GM19395 (cell line): ENCODE measurements around the gene SLIT1.
"Not testable (repeated sequence)": the region's sequence is repeated elsewhere in the genome, so short reads cannot be mapped to it uniquely, and the experiment has no call there.

Experiments
- ATAC-seq: cut with Tn5 transposase; IDR thresholded peaks from one replicate; pipeline ENCODE4 v1.9.1; 2021; ENCODE audit warnings: mild to moderate bottlenecking, moderate library complexity; ENCODE audit not compliant: unreplicated experiment

Gene SLIT1

GRCh38 chr10:97048649-97049427, 136.9 kb downstream of the SLIT1 start:
- ATAC-seq = no peak

GRCh38 chr10:97047788-97048187, 138.0 kb downstream of the SLIT1 start:
- no peak for ATAC-seq

DNA sequence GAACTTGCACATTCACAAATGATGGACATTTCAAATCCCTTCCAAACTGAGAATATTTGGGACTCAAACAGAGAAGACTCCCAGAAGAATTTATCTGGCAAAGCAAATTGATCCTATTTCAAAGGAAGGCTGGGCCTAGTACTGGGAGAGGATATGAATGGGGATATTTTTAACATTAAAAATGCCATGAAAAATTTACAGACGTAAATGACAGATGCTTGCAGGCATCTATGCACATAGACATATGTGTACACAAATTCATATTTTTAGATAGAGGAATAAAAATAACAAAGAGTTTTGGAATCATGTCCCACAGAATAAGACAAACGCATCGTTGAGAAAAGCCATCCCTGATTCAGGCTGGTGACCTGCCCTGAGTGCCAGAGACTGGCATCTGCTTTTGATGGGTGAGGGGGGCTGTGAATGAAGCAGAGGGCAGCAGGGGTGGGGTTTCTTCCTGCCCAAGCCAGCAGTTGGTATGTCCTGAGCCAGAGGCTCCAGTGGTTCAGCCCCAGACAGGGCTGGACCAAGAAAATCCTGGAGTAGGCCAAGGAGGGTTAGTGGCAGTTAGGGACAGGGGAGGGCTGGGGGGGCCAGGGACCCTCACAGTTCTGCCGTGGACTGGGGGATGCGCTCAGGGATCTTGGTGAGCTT, 138.5 kb downstream of the SLIT1 start:
- no peak for ATAC-seq

GRCh38 chr10:97046456-97047082, 139.2 kb downstream of the SLIT1 start:
- ATAC-seq = no peak

DNA sequence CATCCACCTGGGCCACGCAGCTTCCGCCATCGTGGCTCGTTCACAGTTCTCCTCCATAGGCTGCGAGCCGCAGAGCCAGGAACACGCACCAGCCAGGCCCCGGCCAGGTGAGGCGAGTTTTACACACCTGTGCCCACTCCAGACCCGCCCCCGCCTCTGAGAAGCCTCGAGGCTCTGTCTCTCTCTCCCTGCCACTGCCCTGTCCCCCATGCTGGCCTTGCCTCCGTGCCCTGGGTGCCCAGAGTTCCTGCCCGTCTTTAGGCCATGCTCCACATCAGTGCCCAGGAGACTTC, 142.2 kb downstream of the SLIT1 start:
- no peak for ATAC-seq

GRCh38 chr10:97042716-97043562, 142.8 kb downstream of the SLIT1 start:
- ATAC-seq = no peak

- no peak for ATAC-seq
Measured at GRCh38 chr10:97042081-97042480, 143.7 kb downstream of the SLIT1 start.

- ATAC-seq = no peak
Measured at GRCh38 chr10:97040706-97041105, 145.1 kb downstream of the SLIT1 start.

DNA sequence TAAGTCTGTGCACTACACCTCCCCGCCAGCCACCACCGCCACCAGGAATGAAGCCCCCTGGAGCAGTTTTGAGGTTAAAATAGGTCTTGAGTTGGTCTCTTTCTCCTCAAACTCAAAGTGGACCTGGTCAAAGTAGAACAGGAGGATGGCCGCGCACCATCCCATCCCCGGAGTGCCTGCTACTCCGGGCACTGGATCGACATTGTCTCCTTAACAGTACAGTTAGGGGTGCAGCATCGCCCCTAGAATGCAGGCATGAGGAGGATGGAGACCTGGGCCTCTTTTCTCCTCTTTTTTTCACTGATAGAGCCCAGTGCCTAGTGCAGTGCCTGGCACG, 145.5 kb downstream of the SLIT1 start:
- no peak for ATAC-seq

DNA sequence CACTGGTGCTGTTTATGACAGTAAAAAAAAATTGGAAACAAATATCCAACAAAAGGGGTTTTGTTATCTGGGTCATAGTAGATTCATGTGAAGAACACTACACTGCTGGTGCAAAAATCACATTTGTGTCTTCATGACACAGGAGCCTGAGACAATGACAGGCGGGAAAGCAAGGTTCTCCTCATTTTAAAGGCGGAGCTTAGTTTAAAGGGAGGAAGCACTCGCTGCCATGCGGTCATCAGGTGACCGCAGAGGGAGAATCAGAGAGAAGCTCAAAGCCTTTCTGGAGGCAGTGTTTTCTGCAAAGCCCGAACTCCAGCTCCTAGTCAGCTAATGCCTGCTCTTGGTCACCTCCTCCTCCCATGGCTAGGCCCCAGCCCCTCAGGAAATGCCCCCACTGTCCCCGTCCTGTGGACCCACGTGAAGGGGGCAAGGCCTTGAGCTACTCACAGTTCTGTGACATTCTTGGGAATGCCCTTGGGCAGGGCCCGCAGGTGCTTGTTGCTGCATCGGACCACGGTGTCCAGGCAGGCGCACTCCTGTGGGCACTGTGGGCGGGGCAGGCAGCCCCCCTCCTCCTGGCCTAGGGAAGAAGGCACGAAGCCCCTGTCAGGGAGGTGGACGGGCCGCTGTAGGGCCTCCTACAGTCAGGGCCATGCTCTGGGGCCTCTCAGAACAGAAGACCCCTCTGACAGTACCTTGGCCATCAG, 146.1 kb downstream of the SLIT1 start:
- ATAC-seq = no peak

DNA sequence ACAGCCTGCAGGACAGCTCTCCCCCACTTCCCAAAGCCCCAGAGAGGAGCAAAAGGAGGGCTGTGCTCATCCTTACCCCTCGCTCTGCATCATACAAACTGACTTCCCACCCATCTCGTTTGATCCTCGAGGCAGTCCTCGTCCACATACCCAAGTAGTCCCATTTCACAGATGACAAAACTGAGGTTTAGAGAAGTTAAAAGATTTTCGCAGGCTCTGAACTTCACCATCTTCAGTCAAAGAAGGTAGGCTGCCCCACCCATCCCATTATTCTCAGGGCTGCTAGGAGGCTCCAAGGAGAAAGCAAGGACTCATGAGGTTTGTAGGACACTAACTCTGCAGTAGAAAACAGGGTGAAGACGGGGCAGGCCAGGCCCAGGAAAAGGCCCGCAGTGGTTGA, 147.1 kb downstream of the SLIT1 start:
- ATAC-seq = no peak

GRCh38 chr10:97037365-97038361, 148.1 kb downstream of the SLIT1 start:
- ATAC-seq = peak; percentile 87

DNA sequence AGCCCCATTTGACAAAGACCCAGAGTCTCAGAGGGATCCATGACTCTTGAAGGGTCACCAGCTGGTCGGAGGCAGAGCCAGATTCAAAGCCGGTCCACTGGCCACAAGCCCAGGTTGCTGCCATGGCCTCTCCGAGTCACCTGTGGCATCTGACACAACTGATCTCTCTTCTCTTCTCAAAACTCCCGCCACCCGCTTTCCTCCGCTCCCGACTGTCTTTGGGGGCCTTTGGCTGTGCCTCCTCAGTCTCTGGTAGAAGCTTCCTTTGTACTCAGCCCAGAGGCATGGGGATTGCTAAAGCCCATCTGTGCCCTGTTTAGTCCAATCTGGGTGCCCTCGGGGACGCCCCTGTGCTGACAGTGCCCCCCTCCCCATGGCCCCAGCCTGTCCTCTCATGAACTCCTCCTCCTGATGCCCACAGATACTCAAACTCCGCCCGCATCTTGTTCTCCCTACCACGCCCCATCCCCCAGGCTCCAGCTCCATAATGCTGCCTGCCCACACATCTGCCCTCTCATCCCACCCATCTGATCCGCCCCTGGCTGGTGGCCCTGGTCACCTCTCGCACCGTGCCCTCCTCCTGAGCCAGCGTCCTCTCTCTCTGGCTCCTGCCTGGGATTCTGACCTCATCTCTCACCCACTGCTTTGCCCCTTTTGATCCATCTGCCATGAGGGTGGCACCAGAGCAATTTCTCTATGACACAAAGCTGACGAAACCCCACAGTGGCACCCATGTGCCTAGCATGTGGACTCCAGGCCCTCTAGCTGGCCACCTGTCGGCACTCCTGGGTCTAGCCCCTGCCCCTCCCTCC, 150.6 kb downstream of the SLIT1 start:
- no peak for ATAC-seq

DNA sequence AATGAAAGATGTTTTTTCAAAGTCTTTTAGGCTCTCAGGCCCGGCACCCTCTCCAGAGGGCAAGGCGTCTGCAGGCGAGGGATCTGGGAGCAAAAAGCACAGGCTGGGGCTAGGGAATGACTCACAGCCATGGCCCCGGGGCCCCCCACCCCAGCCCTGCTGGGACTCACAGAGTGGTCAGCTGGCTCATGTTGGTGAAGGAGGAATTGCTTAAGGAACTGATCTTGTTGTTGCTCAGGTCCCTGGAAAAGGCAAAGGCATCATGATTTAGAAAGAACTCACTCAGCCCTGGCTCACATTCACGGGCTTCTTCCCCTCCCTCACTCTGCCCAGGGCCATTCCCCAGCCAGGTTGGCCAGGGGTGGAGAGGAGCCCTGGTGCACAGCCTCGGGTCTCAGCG, 151.5 kb downstream of the SLIT1 start:
- ATAC-seq = no peak

GRCh38 chr10:97033841-97034240, 151.9 kb downstream of the SLIT1 start:
- not testable (repeated sequence) for ATAC-seq

GRCh38 chr10:97032624-97033023, 153.1 kb downstream of the SLIT1 start:
- no peak for ATAC-seq

- no peak for ATAC-seq
Measured at GRCh38 chr10:97031459-97031858, 154.3 kb downstream of the SLIT1 start.

DNA sequence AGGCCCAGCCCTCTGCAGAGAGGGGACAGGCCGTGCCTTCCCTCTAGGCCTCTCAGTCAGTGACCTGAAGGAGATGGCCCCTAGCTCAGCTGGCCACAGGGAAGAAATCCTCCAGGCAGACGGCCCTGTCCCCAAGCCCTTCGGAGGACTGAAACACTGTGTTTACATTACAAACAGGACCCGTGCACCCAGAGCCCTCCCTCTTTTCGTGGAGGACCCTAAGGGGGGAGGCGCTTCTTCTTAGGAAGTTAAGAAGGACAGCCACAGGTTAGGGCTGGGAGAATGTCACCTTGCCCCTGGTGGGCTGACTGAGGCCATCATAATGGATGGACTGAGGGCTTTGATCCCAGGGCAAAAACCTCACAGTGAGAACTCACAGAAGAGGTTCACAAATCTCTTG, 154.9 kb downstream of the SLIT1 start:
- ATAC-seq = no peak

DNA sequence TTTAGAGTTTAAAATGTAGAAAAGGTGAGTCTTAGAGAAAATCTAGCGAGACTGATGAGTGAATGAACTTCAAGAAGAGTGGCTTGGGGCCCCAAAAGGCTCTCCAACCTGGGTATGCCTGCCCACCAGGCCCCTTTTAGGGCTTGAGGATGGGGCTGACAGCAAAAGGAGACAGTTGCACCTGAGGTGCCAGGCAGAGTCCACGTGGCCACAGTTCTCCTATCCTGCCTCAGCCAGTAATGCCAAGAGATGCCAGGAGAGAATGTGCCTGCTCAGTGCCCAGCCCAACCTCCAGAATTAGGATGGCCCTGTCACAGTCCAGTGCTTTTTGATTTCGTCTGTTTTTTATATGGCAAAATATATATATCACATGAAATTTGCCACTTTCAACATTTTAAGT, 156.5 kb downstream of the SLIT1 start:
- ATAC-seq = no peak
